ENCODE measurements around the gene ZNF275.
"Not testable (repeated sequence)": the region's sequence is repeated elsewhere in the genome, so short reads cannot be mapped to it uniquely, and the experiment has no call there.

Gene ZNF275

GRCh38 chrX:153387987-153388721 lies 54.2 kb downstream of the ZNF275 start:
- TF ChIP-seq CTCF (IDR thresholded peaks at IDR 0.05; ENCODE audit: low read depth, low read length, missing control alignments) = no peak
- H3K36me3 ChIP-seq (replicated peaks) = no peaks in the 10 kb centered on the region
- no peak overlapping the region for H3K4me3 ChIP-seq (ENCODE audit: low read depth, low read length)
- in situ Hi-C loops (cut with HindIII; ENCODE audit: low pct_ligation_motif_present, low sequenced_read_pairs) = no loop called here
- no peak for DNase-seq
- no peak overlapping the region for H3K27ac ChIP-seq
- H3K27me3 ChIP-seq (replicated peaks) = no peaks in the 10 kb centered on the region

GRCh38 chrX:153388722-153389459 lies 54.9 kb downstream of the ZNF275 start:
- no peak for DNase-seq
- H3K27me3 ChIP-seq (replicated peaks) = no peaks in the 10 kb centered on the region
- no peaks in the 10 kb centered on the region for H3K36me3 ChIP-seq (replicated peaks)
- no peak overlapping the region for H3K4me3 ChIP-seq (ENCODE audit: low read depth, low read length)
- in situ Hi-C loops (cut with HindIII; ENCODE audit: low pct_ligation_motif_present, low sequenced_read_pairs) = no loop called here
- no peak for TF ChIP-seq CTCF (IDR thresholded peaks at IDR 0.05; ENCODE audit: low read depth, low read length, missing control alignments)
- H3K27ac ChIP-seq = no peak overlapping the region

GRCh38 chrX:153389460-153389768 lies 55.5 kb downstream of the ZNF275 start:
- H3K27me3 ChIP-seq (replicated peaks); in situ Hi-C loops (cut with HindIII; ENCODE audit: low pct_ligation_motif_present, low sequenced_read_pairs); DNase-seq: not testable (repeated sequence)

DNA sequence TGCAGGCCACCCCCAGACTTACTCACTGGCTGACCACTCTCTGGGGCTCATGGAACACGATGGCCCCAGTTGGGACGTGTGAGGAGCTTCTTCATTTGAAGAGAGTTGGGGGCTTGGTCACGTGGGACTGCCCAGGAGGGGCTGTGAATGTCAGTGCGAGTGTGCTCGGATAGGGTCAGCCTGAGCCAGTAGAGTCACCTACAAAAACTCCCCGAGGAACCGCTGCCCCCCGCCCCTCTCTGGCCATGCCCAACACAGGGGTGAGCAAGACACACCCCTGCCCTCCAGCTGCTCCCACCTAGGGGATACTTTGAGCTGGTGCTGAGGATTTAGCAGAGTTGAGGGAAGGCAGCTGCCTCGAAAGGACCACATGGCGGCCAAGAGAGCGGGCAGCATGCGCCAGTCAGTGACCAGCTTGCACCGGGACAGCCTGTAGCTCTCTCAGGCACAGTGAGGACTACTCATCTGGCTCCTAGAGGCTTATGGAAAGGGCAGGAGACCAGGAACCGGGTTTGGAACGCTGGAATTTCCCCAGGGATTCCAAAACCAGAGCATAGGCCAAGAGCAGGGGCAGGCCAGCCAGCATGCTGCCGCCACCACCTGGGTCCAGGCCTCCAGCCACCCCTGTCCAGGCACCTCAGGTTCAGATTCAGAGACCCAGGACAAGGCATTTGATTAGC lies 58.8 kb downstream of the ZNF275 start:
- in situ Hi-C loops (cut with HindIII; ENCODE audit: low pct_ligation_motif_present, low sequenced_read_pairs) = no loop called here
- Histone ChIP-seq H3K4me3 (ENCODE audit: low read depth, low read length) (no peak overlapping the region), H3K27me3 (replicated peaks) (no peaks in the 10 kb centered on the region), H3K36me3 (replicated peaks) (no peaks in the 10 kb centered on the region), H3K27ac (no peak overlapping the region)
- no peak for DNase-seq
- TF ChIP-seq CTCF (IDR thresholded peaks at IDR 0.05; ENCODE audit: low read depth, low read length, missing control alignments) = no peak

More at GRCh38 chrX:153389460-153389768, 55.5 kb downstream of the ZNF275 start:
- H3K36me3 ChIP-seq (replicated peaks); H3K4me3 ChIP-seq (ENCODE audit: low read depth, low read length); H3K27ac ChIP-seq: not testable (repeated sequence)

- DNase-seq = no peak
- H3K27ac ChIP-seq = no peak overlapping the region
- no peak for TF ChIP-seq CTCF (IDR thresholded peaks at IDR 0.05; ENCODE audit: low read depth, low read length, missing control alignments)
- no peaks in the 10 kb centered on the region for H3K36me3 ChIP-seq (replicated peaks)
- in situ Hi-C loops (cut with HindIII; ENCODE audit: low pct_ligation_motif_present, low sequenced_read_pairs) = no loop called here
- no peaks in the 10 kb centered on the region for H3K27me3 ChIP-seq (replicated peaks)
- no peak overlapping the region for H3K4me3 ChIP-seq (ENCODE audit: low read depth, low read length)
These were observed 60.7 kb downstream of the ZNF275 start for GRCh38 chrX:153394612-153395011.

GRCh38 chrX:153395613-153396319 lies 61.8 kb downstream of the ZNF275 start:
- in situ Hi-C loops (cut with HindIII; ENCODE audit: low pct_ligation_motif_present, low sequenced_read_pairs) = no loop called here
- H3K36me3 ChIP-seq (replicated peaks) = no peaks in the 10 kb centered on the region
- H3K27me3 ChIP-seq (replicated peaks) = no peaks in the 10 kb centered on the region
- no peak overlapping the region for H3K4me3 ChIP-seq (ENCODE audit: low read depth, low read length)
- no peak overlapping the region for H3K27ac ChIP-seq
- no peak for TF ChIP-seq CTCF (IDR thresholded peaks at IDR 0.05; ENCODE audit: low read depth, low read length, missing control alignments)
- DNase-seq = no peak

All from brain microvascular endothelial cell (primary cell).